ENCODE measurements around the gene MUSK. TPM values are rescaled to one million over a fixed set of nuclear protein-coding genes. Genes with fewer than 3 reads are reported as not detected.
"Not testable (repeated sequence)": the region's sequence is repeated elsewhere in the genome, so short reads cannot be mapped to it uniquely, and the experiment has no call there.

The MUSK gene
- total RNA-seq, 1 donor from 2014 or later, result not detected

GRCh38 chr9:110691002-110691549, 22.5 kb downstream of the MUSK start:
- no peak for DNase-seq (ENCODE audit: low spot score)

- DNase-seq (ENCODE audit: low spot score), result not testable (repeated sequence)
Observed at GRCh38 chr9:110695846-110696245, 27.3 kb downstream of the MUSK start.

GRCh38 chr9:110700953-110701352, 32.4 kb downstream of the MUSK start:
- DNase-seq (ENCODE audit: low spot score), result no peak

GRCh38 chr9:110703669-110704068, 35.1 kb downstream of the MUSK start:
- DNase-seq (ENCODE audit: low spot score), result no peak

GRCh38 chr9:110707419-110707818, 38.8 kb downstream of the MUSK start:
- no peak for DNase-seq (ENCODE audit: low spot score)

GRCh38 chr9:110710420-110710819, 41.8 kb downstream of the MUSK start:
- no peak for DNase-seq (ENCODE audit: low spot score)

- DNase-seq (ENCODE audit: low spot score), result no peak
Observed at GRCh38 chr9:110712955-110713354, 44.4 kb downstream of the MUSK start.

GRCh38 chr9:110714314-110714713, 45.7 kb downstream of the MUSK start:
- DNase-seq (ENCODE audit: low spot score), result no peak

- DNase-seq (ENCODE audit: low spot score), result no peak
Observed at GRCh38 chr9:110728058-110728457, 59.5 kb downstream of the MUSK start.

- no peak for DNase-seq (ENCODE audit: low spot score)
Observed at GRCh38 chr9:110729641-110730040, 61.0 kb downstream of the MUSK start.

- DNase-seq (ENCODE audit: low spot score), result no peak
Observed at GRCh38 chr9:110731437-110732028, 62.9 kb downstream of the MUSK start.

- no peak for DNase-seq (ENCODE audit: low spot score)
Observed at GRCh38 chr9:110738982-110739381, 70.4 kb downstream of the MUSK start.

- DNase-seq (ENCODE audit: low spot score), result no peak
Observed at GRCh38 chr9:110742741-110743371, 74.3 kb downstream of the MUSK start.

- DNase-seq (ENCODE audit: low spot score), result no peak
Observed at GRCh38 chr9:110744715-110745384, 76.3 kb downstream of the MUSK start.

GRCh38 chr9:110745676-110746075, 77.1 kb downstream of the MUSK start:
- DNase-seq (ENCODE audit: low spot score), result no peak

GRCh38 chr9:110746211-110746930, 77.8 kb downstream of the MUSK start:
- DNase-seq (ENCODE audit: low spot score), result no peak

- DNase-seq (ENCODE audit: low spot score), result no peak
Observed at GRCh38 chr9:110748251-110748893, 79.8 kb downstream of the MUSK start.

GRCh38 chr9:110750272-110750671, 81.7 kb downstream of the MUSK start:
- no peak for DNase-seq (ENCODE audit: low spot score)

GRCh38 chr9:110751971-110752370, 83.4 kb downstream of the MUSK start:
- no peak for DNase-seq (ENCODE audit: low spot score)

- no peak for DNase-seq (ENCODE audit: low spot score)
Observed at GRCh38 chr9:110752766-110753165, 84.2 kb downstream of the MUSK start.

GRCh38 chr9:110753731-110754231, 85.2 kb downstream of the MUSK start:
- DNase-seq (ENCODE audit: low spot score), result no peak
